Activated naive CD8-positive, alpha-beta T cell treated with anti-CD3 and anti-CD28 coated beads, Interleukin-2, amount 50 U/mL, for 24 hours (primary cell): Measurements from ENCODE around the gene NFIA.
A peak's percentile ranks its signal among the peaks of the same experiment; 100 is the strongest.

Experiments
- ATAC-seq: fragments of 150-1000 bp; cut with Tn5 transposase; one replicate; pipeline ENCODE4 v1.10.0; 2021
- DNase-seq: peaks from one replicate; pipeline ENCODE4 v3.0.0; 2021
- H3K27ac Mint-ChIP-seq: one replicate; pipeline ENCODE4 v1.8.0; 2021; ENCODE audit warnings: mild to moderate bottlenecking, mixed read lengths
- H3K27me3 Mint-ChIP-seq: one replicate; pipeline ENCODE4 v1.8.0; 2021; ENCODE audit warnings: mixed read lengths
- H3K36me3 Mint-ChIP-seq: one replicate; pipeline ENCODE4 v1.8.0; 2021; ENCODE audit warnings: low read depth, mixed read lengths
- H3K4me1 Mint-ChIP-seq: one replicate; pipeline ENCODE4 v1.8.0; 2021; ENCODE audit warnings: mixed read lengths
- H3K4me3 Mint-ChIP-seq: one replicate; pipeline ENCODE4 v1.8.0; 2021; ENCODE audit warnings: mild to moderate bottlenecking, moderate library complexity, mixed read lengths
- H3K9me3 Mint-ChIP-seq: one replicate; pipeline ENCODE4 v1.8.0; 2021; ENCODE audit warnings: mixed read lengths

Gene NFIA

DNA sequence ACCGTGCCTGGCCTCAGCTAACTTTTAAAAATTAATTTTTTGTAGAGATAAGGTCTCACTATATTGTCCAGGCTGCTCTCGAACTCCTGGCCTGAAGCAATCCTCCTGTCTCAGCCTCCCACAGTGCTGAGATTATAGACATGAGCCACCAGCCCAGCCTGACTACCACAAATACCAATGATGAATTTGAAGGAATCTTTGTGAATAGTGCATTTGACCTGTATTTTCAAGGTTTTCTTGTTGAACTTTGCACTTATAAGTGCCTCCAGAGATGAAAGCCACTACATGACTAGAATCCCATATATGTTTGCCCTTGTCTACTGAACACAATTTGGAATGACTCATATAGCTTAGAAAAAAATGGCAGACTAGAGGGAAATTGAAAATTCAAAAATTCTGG lies 297.3 kb downstream of the NFIA start:
- ATAC-seq: no peak
- no peaks in the 10 kb centered on the region for H3K27me3 Mint-ChIP-seq
- H3K4me1 Mint-ChIP-seq: no peaks in the 10 kb centered on the region
- DNase-seq: no peak
- no peak overlapping the region for H3K4me3 Mint-ChIP-seq
- no peaks in the 10 kb centered on the region for H3K9me3 Mint-ChIP-seq
- no peaks in the 10 kb centered on the region for H3K36me3 Mint-ChIP-seq
- no peak overlapping the region for H3K27ac Mint-ChIP-seq

DNA sequence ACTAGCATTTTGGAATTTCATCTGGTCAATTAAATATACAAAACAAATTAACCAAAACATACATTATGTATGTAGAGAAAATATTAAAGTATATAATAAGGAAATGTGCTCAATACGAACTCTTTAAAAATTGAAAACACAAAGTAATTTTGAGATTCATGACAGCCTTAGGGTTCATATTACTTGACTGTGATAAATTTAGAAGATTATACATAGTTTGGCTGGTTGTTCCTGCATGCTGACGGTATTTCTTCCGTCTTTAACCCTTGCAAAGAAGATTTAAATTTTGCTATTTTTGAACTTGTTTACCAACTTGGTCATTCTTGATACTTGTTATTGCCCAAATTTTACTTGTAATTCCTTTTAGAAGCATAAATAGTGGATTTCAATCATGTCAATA lies 298.2 kb downstream of the NFIA start:
- Mint-ChIP-seq H3K36me3 (no peaks in the 10 kb centered on the region), H3K9me3 (no peaks in the 10 kb centered on the region), H3K4me1 (no peaks in the 10 kb centered on the region), H3K27me3 (no peaks in the 10 kb centered on the region), H3K4me3 (no peak overlapping the region), H3K27ac (no peak overlapping the region)
- ATAC-seq (no peak), DNase-seq (no peak)

DNA sequence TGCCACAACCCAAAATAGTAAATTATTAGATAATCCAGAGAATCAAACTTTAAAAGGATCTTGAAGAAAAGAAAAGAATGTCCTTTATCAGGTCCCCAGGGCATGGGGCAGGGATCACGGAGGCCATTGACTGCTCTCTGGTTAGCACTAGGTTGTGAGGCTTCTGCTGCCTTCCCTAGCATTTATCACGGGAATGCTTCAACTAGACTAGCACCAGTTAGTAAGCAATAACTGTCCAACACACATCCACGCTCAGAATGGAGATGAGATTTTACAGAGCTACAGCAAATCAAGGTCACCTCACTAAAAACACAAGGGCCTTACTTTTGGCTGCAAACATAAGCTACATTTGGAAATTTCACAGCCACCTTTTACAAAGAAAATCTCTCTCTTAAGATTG lies 304.0 kb downstream of the NFIA start:
- Mint-ChIP-seq H3K9me3 (no peaks in the 10 kb centered on the region), H3K4me3 (no peak overlapping the region), H3K4me1 (no peaks in the 10 kb centered on the region), H3K36me3 (no peaks in the 10 kb centered on the region), H3K27ac (no peak overlapping the region), H3K27me3 (no peaks in the 10 kb centered on the region)
- ATAC-seq: no peak
- no peak for DNase-seq

DNA sequence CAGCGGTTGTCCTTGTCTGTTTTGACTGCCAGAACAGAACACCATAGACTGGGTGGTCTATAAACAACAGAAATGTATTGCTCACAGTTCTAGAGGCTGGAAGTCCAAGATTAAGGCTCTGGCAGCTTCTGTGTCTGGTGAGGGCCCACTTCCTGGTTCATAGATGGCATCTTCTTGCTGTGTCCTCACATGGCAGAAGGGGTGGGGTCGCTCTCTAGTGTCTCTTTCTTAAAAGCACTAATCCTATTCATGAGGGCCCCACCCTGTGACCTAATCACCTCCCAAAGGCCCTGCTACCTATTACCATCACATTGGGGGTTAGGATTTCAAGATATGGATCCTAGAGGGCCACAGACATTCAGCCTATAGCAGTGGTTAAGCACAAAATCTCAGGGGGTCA lies 304.4 kb downstream of the NFIA start:
- no peak for ATAC-seq
- no peak overlapping the region for H3K4me3 Mint-ChIP-seq

DNA sequence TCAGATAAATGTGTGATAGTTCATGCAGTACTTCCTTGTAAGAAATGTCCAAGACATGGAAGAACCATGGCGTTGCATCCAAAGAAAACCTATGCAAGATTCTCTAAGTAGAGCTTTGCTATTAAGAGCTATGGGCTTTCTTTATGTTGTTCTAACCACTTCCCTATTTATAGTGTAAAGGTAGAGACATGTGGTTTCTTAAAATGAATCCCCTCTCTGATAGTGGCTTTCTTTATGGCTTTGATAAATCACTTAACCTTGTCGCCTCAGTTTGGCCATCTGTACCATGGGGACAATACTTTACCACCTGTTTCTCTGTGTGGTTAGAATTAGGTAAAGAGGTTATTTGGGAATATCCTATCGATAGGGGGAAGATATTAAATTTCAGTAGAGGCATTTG lies 305.5 kb downstream of the NFIA start:
- Mint-ChIP-seq H3K4me3 (no peak overlapping the region), H3K4me1 (no peaks in the 10 kb centered on the region), H3K9me3 (no peaks in the 10 kb centered on the region), H3K36me3 (no peaks in the 10 kb centered on the region), H3K27ac (no peak overlapping the region), H3K27me3 (no peaks in the 10 kb centered on the region)
- no peak for ATAC-seq
- no peak for DNase-seq

More for the DNA sequence above, 304.4 kb downstream of the NFIA start:
- DNase-seq: no peak
- H3K9me3 Mint-ChIP-seq: no peaks in the 10 kb centered on the region
- H3K36me3 Mint-ChIP-seq: no peaks in the 10 kb centered on the region
- no peaks in the 10 kb centered on the region for H3K27me3 Mint-ChIP-seq
- no peaks in the 10 kb centered on the region for H3K4me1 Mint-ChIP-seq
- H3K27ac Mint-ChIP-seq: no peak overlapping the region

DNA sequence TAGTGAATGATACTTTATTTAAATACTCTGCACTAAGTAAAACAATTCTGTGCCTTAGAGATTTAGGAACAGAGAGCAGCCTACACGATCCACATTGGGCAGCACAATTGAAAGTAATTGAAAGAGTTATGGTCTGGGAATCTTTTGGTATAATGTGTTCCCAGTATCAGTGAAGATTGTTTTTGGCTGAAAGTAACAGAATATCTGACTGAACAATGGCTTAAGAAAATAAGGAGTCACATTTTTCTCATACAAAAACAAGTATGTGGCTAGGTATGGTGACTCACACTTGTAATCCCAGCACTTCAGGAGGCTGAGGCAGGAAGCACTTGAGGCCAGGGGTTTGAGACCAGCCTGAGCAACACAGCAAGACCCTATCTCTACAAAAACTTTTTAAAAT lies 306.2 kb downstream of the NFIA start:
- no peak for DNase-seq
- Mint-ChIP-seq H3K27me3 (no peaks in the 10 kb centered on the region), H3K27ac (no peak overlapping the region), H3K9me3 (no peaks in the 10 kb centered on the region), H3K36me3 (no peaks in the 10 kb centered on the region), H3K4me1 (no peaks in the 10 kb centered on the region), H3K4me3 (no peak overlapping the region)
- no peak for ATAC-seq

DNA sequence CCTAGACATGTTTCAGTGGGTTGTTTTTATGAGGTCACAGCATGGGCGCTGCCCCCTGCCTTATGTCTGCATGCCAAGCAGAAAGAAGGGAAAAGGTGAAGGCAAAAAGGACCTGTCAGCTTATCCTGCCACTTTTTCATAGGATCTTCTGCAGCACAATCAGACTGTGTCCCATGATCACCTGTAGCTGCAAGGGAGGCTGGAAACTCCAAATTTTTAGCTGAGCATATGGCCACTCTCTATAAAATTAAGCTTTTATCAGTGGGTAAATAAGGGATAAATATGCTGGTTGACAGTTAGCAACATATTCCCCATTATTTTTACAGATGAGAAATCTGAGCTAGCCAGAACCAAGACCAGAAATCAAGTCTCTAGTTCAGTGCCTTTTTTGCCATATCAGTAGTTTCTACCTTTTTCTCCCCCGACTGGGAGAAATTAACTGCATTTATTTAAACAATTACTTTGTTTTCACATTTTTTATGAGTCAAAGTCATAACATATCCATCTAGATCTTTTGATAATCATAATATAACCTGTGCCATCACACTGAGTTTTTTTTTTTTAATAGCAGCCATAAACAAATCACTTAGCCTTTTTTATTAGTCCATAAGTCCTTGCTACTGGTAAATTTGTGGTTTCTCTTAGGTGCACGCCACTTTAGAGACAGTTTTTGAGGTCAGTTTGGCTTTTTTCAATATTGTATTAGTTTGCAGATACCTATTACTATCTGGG lies 307.0 kb downstream of the NFIA start:
- Mint-ChIP-seq H3K9me3 (no peaks in the 10 kb centered on the region), H3K4me1 (no peaks in the 10 kb centered on the region), H3K27me3 (no peaks in the 10 kb centered on the region), H3K4me3 (no peak overlapping the region), H3K36me3 (no peaks in the 10 kb centered on the region), H3K27ac (no peak overlapping the region)
- ATAC-seq (no peak), DNase-seq (no peak)

DNA sequence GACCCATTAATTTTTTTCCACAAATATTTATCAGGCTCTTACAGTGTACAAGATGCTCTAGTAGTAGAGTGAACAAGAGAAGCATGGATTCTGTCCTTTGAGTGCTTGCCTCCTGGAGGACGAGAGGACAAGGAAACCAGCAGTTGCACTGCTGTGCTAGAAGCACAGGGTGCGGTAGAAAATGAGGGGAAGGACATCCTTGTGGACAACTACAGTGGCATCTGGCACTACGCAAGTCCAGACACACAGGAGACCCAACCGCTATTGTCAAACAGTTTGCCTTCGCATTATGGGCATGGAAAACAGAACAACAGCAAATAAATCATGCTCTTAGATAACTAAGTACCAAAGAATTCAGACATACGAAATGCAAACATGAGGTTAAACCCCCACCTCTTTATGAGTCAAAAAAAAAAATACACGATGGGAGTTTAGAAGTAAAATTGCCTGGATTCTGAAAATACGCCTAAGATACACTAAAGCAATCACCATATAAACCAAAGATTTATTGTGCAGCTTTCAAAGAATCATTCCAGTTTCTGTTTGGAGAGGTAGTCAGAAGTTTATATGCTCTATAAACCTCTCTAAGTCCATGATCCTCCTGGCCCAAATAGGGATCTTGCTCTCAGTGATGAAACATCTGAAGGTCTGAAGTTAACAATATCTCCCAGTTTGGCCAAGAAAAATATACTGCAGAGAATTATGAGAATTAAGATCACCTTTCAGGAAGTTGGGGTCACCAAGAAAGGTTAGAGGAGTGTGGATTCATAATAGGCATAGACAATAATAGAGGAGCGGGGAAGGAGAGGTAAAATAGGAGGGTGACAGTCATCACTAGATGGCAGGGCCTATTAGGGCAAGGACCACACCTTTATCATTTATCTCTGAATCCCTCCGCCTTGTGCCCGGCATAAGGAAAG lies 307.8 kb downstream of the NFIA start:
- H3K36me3 Mint-ChIP-seq: no peaks in the 10 kb centered on the region
- H3K4me3 Mint-ChIP-seq: no peak overlapping the region

DNA sequence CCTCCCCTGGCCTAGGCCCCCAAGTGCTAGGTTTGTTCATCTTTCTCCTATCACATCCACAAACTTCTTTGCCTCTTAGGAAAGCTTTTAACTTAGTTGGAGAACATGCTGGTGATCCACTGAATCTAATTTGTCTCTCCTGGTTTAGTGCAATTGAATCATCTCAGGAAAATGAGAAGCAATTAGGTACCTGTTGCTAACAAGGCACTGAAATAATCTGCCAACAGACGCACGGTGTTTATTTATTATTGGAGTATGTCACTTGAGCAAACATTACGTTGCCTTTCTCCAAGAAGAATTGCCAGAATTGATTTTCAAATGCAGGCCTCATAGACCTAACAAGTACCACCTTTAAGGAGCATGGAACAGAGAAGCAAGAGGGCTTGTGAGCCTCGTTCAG lies 309.4 kb downstream of the NFIA start:
- no peak overlapping the region for H3K27ac Mint-ChIP-seq

More for the DNA sequence above, 307.8 kb downstream of the NFIA start:
- H3K27me3 Mint-ChIP-seq: no peaks in the 10 kb centered on the region
- H3K4me1 Mint-ChIP-seq: no peaks in the 10 kb centered on the region
- no peak overlapping the region for H3K27ac Mint-ChIP-seq
- no peaks in the 10 kb centered on the region for H3K9me3 Mint-ChIP-seq
- no peak for DNase-seq
- ATAC-seq: no peak

DNA sequence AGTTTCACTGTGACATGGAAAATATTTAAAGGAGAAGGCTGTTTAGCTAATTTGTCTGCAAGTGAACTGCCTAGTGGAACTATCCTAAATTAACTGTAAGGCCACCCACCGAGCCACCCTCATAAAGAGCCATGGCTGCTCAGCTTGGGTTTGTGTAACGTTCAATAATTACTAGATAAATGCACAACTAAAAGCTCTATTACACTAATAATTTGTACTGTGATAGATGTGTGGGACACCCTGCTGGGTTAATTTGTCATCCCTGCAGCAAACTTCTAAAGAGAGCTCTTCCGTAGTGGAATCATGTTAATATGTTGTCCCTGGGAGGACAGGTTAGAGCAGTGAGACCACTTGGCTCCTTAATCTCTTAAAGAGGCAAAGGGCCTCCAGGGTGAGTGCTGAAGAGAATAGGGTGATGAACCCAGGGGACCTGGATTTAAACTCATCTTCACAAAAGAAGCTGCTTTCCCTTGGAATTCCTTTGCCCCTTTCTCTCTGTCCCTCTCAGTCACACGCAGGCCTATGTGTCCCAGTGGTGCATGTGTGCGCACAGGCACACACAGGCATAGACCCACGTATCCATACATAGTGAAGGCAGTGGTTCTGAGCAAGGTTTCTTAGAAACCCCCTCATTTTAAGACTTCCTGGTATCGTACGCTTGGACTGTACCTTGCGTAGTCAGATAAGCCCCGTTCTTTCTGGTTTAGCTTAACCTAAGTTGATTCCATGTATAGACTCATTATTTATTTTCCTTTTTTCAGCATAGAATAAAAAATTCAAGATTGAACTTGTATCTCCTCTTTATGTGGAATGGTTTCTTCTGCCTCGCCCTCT lies 310.3 kb downstream of the NFIA start:
- Mint-ChIP-seq H3K4me3 (no peak overlapping the region), H3K27ac (no peak overlapping the region), H3K4me1 (no peaks in the 10 kb centered on the region), H3K27me3 (no peaks in the 10 kb centered on the region), H3K36me3 (no peaks in the 10 kb centered on the region), H3K9me3 (no peaks in the 10 kb centered on the region)
- no peak for ATAC-seq
- DNase-seq: no peak

More for the DNA sequence above, 309.4 kb downstream of the NFIA start:
- no peaks in the 10 kb centered on the region for H3K9me3 Mint-ChIP-seq
- no peak for ATAC-seq
- no peaks in the 10 kb centered on the region for H3K27me3 Mint-ChIP-seq
- H3K4me3 Mint-ChIP-seq: no peak overlapping the region
- H3K36me3 Mint-ChIP-seq: no peaks in the 10 kb centered on the region
- no peak for DNase-seq
- H3K4me1 Mint-ChIP-seq: no peaks in the 10 kb centered on the region

DNA sequence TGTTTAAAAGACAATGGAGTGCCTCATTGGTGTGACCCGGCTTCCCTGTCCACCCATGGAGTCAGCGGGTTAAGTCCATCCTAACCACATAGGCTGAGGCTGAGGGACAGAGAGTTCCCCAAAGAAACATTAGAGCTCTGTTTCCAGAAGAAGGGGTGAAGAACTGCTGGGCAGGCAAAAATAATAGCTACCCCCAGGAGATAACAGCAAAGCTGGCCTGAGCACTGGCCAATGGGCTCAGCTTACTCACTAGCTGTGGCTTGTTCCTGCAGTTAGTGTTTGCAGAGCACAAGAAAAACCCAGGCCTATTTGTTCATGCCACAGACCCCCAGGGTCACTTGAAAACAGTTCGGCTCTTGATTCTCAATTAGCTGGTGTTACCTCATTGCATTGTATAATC lies 311.2 kb downstream of the NFIA start:
- ATAC-seq (no peak), DNase-seq (no peak)
- H3K4me3 Mint-ChIP-seq: no peak overlapping the region
- no peaks in the 10 kb centered on the region for H3K9me3 Mint-ChIP-seq
- no peak overlapping the region for H3K27ac Mint-ChIP-seq
- H3K27me3 Mint-ChIP-seq: no peaks in the 10 kb centered on the region
- H3K36me3 Mint-ChIP-seq: no peaks in the 10 kb centered on the region
- H3K4me1 Mint-ChIP-seq: no peaks in the 10 kb centered on the region

DNA sequence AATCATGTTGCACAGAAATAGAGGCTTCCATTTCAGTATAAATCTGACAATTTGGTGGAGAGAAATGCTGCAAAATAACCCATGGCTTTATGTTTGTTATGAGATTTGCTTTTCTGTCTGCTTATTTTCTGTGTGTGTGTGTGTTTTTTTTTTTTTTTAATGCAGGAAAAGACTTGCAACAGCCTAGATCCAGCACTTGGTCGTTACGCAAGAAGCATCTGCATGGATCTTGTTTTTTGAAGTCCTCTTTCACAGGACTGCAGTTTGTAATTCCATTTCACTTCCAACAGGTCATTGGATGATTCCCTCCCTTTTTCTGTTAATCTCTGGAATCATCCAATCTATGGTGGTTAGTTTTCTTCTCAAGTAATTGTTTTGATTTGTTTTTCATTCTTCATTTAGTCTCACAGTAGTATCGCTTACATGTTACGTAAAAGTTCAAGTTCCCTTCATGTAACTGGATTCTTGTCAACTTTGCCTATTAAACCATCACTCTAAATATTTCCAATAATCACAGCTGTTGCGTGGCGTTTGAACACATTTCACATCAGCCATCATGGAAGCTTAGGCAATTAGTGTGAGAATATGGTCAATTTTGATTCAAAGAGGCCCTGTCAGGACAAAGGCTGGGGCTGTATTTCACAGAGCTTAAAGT lies 312.9 kb downstream of the NFIA start:
- H3K27me3 Mint-ChIP-seq: no peaks in the 10 kb centered on the region
- peak overlapping the region; percentile 36 for H3K27ac Mint-ChIP-seq
- no peaks in the 10 kb centered on the region for H3K4me1 Mint-ChIP-seq
- DNase-seq: no peak
- no peak overlapping the region for H3K4me3 Mint-ChIP-seq
- H3K36me3 Mint-ChIP-seq: no peaks in the 10 kb centered on the region
- ATAC-seq: no peak
- H3K9me3 Mint-ChIP-seq: no peaks in the 10 kb centered on the region

DNA sequence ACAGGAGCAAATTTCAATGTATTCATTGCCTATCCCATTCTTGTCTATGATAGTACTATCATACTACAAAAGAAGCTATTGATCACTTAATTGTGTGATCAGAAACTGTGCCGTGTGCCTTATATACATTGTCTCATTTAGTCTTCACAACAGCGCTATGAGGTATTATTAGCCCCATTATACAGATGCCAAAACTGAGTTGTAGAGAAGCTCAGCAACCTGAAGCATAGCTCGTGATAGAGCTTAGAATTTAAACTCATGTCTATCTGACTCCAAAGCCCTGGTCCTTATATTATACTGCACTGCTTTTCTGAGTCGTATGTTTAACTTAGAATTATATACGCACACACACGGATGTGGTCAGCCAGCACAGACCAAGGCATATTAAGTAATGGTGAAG lies 315.1 kb downstream of the NFIA start:
- no peaks in the 10 kb centered on the region for H3K36me3 Mint-ChIP-seq
- DNase-seq: no peak

DNA sequence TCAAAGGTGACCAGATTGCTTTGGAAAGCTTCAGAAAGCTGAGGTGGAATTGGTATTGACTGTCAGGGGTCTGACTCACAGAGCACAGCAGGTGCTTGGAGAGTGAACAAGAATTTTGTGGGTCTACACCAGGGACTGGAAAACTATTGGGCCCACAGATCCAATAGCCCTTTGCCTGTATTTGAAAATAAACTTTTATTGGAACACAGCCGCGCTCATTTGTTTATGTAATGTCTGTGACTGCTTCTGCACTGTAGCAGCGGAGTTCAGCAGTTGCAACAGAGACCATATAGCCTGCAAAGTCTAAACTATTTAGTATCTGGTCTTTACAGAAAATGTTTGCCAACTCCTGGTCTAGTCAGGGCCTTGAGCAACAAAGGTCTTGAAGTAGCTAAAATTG lies 315.6 kb downstream of the NFIA start:
- Mint-ChIP-seq H3K4me1 (no peaks in the 10 kb centered on the region), H3K27ac (no peak overlapping the region), H3K9me3 (no peaks in the 10 kb centered on the region), H3K4me3 (no peak overlapping the region), H3K27me3 (no peaks in the 10 kb centered on the region), H3K36me3 (no peaks in the 10 kb centered on the region)
- DNase-seq: no peak
- ATAC-seq: no peak

More for the DNA sequence above, 315.1 kb downstream of the NFIA start:
- H3K27me3 Mint-ChIP-seq: no peaks in the 10 kb centered on the region
- H3K27ac Mint-ChIP-seq: no peak overlapping the region
- H3K9me3 Mint-ChIP-seq: no peaks in the 10 kb centered on the region
- no peak overlapping the region for H3K4me3 Mint-ChIP-seq
- no peaks in the 10 kb centered on the region for H3K4me1 Mint-ChIP-seq
- ATAC-seq: no peak
